Mesothelial cell of epicardium (in vitro differentiated cells): Measurements from ENCODE around the gene CRACR2A. TPM values are rescaled to one million over a fixed set of nuclear protein-coding genes. Genes with fewer than 3 reads are reported as not detected.

Experiments
- DNase-seq, 2 experiments: peaks; one replicate each; pipeline ENCODE4 v3.0.0; 2021; ENCODE audit warnings: low spot score in 2 of 2; ENCODE audit not compliant: unreplicated experiment in 2 of 2
- H3K27ac Mint-ChIP-seq: 2 replicates; pipeline ENCODE4 v1.8.0; 2021; ENCODE audit warnings: mixed read lengths
- H3K27me3 Mint-ChIP-seq: 2 replicates; pipeline ENCODE4 v1.8.0; 2021; ENCODE audit warnings: low read depth, mixed read lengths
- H3K36me3 Mint-ChIP-seq: 2 replicates; pipeline ENCODE4 v1.8.0; 2021; ENCODE audit warnings: mixed read lengths
- H3K4me1 Mint-ChIP-seq: 2 replicates; pipeline ENCODE4 v1.8.0; 2021; ENCODE audit warnings: mixed read lengths
- H3K4me3 Mint-ChIP-seq: 2 replicates; pipeline ENCODE4 v1.8.0; 2021; ENCODE audit warnings: mild to moderate bottlenecking, moderate library complexity, mixed read lengths
- H3K9me3 Mint-ChIP-seq: 2 replicates; pipeline ENCODE4 v1.8.0; 2021; ENCODE audit warnings: mixed read lengths
- total RNA-seq: library from RNA; stranded (reverse); gene quantifications from 3 replicates; pipeline ENCODE4 v1.2.1, GENCODE V29; 2021
- TF ChIP-seq, protein P1 (sequence below): fragments of 200-600 bp; sonication (generic); IDR thresholded peaks from one replicate; pipeline ENCODE4 v1.5.0; 2021; ENCODE audit warnings: antibody characterized with exemption; ENCODE audit not compliant: unreplicated experiment

Gene CRACR2A
- total RNA-seq, 1 donor from 2014 or later, result 1.0 TPM

DNA sequence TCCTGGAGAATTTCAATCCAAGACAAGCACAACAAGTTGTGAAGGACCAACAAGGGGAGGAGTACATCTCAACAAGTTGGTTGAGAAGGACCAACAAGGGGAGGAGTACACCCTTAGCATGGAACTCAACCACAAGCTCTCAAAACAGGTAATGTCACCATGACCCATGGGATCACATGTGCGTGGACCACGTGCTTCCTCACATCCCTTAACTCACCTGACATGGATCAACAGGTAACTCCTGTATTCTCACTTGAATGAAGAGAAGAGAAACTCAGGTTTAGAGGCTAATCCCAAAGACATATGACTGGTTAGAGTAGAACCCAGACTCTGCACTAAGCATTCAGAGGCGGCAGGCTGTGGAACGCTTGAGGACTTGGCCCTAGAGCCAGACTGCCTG, 6.2 kb downstream of the CRACR2A start:
- H3K4me3 Mint-ChIP-seq, result no peak overlapping the region
- H3K4me1 Mint-ChIP-seq, result no peaks in the 10 kb centered on the region
- no peak for DNase-seq
- TF ChIP-seq, protein P1, sequence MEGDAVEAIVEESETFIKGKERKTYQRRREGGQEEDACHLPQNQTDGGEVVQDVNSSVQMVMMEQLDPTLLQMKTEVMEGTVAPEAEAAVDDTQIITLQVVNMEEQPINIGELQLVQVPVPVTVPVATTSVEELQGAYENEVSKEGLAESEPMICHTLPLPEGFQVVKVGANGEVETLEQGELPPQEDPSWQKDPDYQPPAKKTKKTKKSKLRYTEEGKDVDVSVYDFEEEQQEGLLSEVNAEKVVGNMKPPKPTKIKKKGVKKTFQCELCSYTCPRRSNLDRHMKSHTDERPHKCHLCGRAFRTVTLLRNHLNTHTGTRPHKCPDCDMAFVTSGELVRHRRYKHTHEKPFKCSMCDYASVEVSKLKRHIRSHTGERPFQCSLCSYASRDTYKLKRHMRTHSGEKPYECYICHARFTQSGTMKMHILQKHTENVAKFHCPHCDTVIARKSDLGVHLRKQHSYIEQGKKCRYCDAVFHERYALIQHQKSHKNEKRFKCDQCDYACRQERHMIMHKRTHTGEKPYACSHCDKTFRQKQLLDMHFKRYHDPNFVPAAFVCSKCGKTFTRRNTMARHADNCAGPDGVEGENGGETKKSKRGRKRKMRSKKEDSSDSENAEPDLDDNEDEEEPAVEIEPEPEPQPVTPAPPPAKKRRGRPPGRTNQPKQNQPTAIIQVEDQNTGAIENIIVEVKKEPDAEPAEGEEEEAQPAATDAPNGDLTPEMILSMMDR, result no peak
- H3K36me3 Mint-ChIP-seq, result no peaks in the 10 kb centered on the region
- H3K27me3 Mint-ChIP-seq, result peaks cover 17% of the 10 kb centered on the region
- H3K9me3 Mint-ChIP-seq, result peaks cover 3% of the 10 kb centered on the region
- no peak overlapping the region for H3K27ac Mint-ChIP-seq

DNA sequence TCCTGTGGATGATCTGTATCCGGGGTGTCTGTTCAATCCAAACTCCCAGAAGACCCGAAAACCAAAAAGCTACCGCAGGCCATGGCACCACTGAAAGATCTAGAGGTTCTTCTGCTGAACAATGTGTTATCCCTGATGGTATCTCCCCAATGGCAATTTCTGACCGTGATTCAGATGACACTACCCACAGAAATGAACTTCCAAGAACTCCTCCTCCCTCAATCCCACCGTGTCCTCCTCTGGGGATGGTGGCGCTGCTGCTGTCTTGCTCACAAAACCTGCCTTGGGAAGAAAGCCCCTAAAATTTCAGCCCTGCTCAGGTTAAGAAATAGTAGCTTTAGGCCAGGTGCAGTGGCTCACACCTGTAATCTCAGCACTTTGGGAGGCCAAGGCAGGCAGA, 7.8 kb downstream of the CRACR2A start:
- H3K36me3 Mint-ChIP-seq, result no peaks in the 10 kb centered on the region
- DNase-seq, result no peak
- H3K9me3 Mint-ChIP-seq, result peaks cover 3% of the 10 kb centered on the region
- TF ChIP-seq, protein P1, result no peak
- H3K4me1 Mint-ChIP-seq, result no peaks in the 10 kb centered on the region
- H3K27me3 Mint-ChIP-seq, result peaks cover 7% of the 10 kb centered on the region
- H3K27ac Mint-ChIP-seq, result no peak overlapping the region
- no peak overlapping the region for H3K4me3 Mint-ChIP-seq

DNA sequence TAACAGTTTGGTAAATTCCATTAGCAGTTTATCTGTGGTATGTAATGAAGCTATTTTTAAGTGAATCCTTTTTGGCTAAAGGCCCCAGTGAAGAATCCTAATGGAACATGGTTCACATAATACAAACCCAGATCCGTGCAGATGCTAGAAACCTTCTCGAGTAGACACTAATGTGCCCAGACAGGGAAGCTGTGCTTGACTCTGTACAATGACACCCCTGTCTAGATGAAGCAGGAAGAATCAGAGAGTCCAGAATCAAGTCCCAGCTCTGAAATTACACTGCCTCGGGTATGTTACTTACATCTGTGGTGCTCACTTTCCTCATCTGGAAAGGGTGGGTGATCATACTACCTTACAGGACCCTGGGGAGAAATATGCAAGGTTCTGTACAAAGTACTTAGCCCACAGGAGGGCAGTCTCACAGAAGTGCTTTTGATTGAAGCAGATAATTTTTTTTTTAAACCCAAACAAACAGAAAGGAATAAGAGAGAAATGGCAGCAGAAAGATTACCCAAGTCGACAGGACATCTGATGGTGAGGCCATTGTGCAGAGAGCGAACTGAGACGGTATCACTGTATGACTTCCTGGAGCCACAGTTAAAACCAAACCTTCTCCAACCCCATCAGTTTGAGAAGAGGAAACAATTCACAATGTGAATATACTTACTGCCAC, 8.5 kb downstream of the CRACR2A start:
- H3K27ac Mint-ChIP-seq, result no peak overlapping the region
- no peaks in the 10 kb centered on the region for H3K4me1 Mint-ChIP-seq
- no peaks in the 10 kb centered on the region for H3K36me3 Mint-ChIP-seq
- H3K9me3 Mint-ChIP-seq, result peaks cover 3% of the 10 kb centered on the region
- peaks cover 7% of the 10 kb centered on the region for H3K27me3 Mint-ChIP-seq
- no peak overlapping the region for H3K4me3 Mint-ChIP-seq
- no peak for DNase-seq
- TF ChIP-seq, protein P1, result no peak

DNA sequence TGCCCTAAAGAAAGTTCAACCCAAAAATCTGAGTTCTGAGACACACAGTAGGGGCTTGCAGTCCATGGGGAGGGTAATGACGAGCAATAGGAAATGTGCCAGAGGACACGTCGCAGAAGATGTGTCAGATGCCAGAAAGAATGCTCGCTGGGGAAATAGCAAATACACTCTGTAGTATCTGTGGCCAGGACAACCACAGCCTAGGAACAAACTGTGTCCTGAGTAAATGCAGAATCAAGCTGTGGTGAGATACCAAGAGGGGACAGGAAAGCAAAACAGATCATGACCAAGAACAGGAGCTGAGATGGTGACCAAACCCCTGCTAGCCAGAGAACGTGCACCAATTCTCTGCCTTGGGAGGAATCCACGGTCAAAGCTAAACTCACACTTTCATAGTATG, 9.1 kb downstream of the CRACR2A start:
- no peaks in the 10 kb centered on the region for H3K4me1 Mint-ChIP-seq
- H3K9me3 Mint-ChIP-seq, result peaks cover 3% of the 10 kb centered on the region
- no peak overlapping the region for H3K27ac Mint-ChIP-seq
- TF ChIP-seq, protein P1, result no peak
- no peaks in the 10 kb centered on the region for H3K36me3 Mint-ChIP-seq
- peaks cover 7% of the 10 kb centered on the region for H3K27me3 Mint-ChIP-seq
- H3K4me3 Mint-ChIP-seq, result no peak overlapping the region
- no peak for DNase-seq

DNA sequence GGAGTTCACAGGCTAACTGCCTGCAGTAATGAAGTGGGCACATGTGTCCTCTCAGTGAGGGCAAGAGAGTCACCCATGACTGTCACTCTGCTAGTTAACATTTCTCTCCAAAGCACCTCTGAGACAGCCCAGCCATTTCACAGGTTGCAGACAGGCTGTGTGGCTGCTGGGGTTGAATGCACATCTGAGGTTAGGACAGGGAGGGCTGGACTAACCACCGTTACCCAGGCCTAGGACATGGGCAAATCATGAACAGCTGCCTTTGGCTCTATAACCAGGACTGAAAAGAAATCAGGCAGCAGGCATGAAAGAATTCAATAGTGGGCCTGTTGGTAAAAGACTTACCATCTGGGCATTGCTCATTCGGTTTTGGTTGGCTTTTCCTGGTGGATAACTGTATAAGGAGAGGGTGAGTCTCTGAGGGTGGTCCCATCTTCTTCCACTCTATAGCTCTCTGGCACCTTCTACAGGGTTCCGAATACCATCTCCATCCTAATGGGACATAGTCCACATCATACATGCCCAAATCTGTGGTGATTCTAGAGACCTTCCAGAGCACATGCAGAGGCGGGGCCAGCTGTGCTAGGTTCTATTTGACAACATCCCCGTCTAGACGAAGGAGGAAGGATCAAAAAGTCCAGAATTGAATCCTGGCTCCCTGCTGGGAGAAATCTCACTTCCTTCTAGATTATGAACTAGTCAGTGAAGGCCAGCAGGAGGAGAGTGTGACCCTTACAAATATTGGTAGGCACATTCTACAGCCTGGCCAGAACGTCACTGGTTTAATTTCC, 10.8 kb downstream of the CRACR2A start:
- Mint-ChIP-seq H3K4me1 (no peaks in the 10 kb centered on the region), H3K36me3 (no peaks in the 10 kb centered on the region), H3K4me3 (no peak overlapping the region), H3K27ac (no peak overlapping the region), H3K27me3 (peaks cover 6% of the 10 kb centered on the region), H3K9me3 (peaks cover 7% of the 10 kb centered on the region)
- no peak for DNase-seq
- TF ChIP-seq, protein P1, result no peak
